Measurements from ENCODE around the gene TMEM63A. TPM values are rescaled to one million over a fixed set of nuclear protein-coding genes. Genes with fewer than 3 reads are reported as not detected.

TMEM63A gene
- total RNA-seq, 1 donor from 2014 or later: 41.3 TPM

- H3K9me3 ChIP-seq: no peaks in the 10 kb centered on the region
- peak overlapping the region; percentile 55 to 66 for H3K27ac ChIP-seq
- H3K36me3 ChIP-seq: peaks cover 53 to 81% of the 10 kb centered on the region in 2 donors
- H3K4me1 ChIP-seq: peaks cover 0 to 3% of the 10 kb centered on the region in 2 donors
- H3K4me3 ChIP-seq: no peak overlapping the region
- intact Hi-C loops (cut with DNase I): no loop called here
- no peak for TF ChIP-seq CTCF (IDR thresholded peaks at IDR 0.05)
- no peaks in the 10 kb centered on the region for H3K27me3 ChIP-seq
- DNase-seq (ENCODE audit: low spot score in 2 of 2): no peak
Measured at GRCh38 chr1:225863167-225863566, 19.0 kb downstream of the TMEM63A start.

GRCh38 chr1:225862581-225862950 is 19.6 kb downstream of the TMEM63A start:
- no peak overlapping the region for H3K4me3 ChIP-seq
- H3K27ac ChIP-seq: peak overlapping the region; percentile 55 to 66
- intact Hi-C loops (cut with DNase I): no loop called here
- H3K36me3 ChIP-seq: peaks cover 50 to 79% of the 10 kb centered on the region in 2 donors
- H3K9me3 ChIP-seq: no peaks in the 10 kb centered on the region
- DNase-seq (ENCODE audit: low spot score in 2 of 2): no peak
- H3K4me1 ChIP-seq: peaks cover 0 to 3% of the 10 kb centered on the region in 2 donors
- no peak for TF ChIP-seq CTCF (IDR thresholded peaks at IDR 0.05)
- H3K27me3 ChIP-seq: no peaks in the 10 kb centered on the region

- Histone ChIP-seq H3K36me3 (peaks cover 50 to 79% of the 10 kb centered on the region in 2 donors), H3K9me3 (no peaks in the 10 kb centered on the region), H3K4me1 (peaks cover 0 to 3% of the 10 kb centered on the region in 2 donors), H3K4me3 (no peak overlapping the region), H3K27me3 (no peaks in the 10 kb centered on the region), H3K27ac (peak overlapping the region; percentile 11 to 66)
- TF ChIP-seq CTCF (IDR thresholded peaks at IDR 0.05): no peak
- DNase-seq (ENCODE audit: low spot score in 2 of 2): no peak
- intact Hi-C loops (cut with DNase I): no loop called here
Measured at GRCh38 chr1:225861834-225862580, 20.2 kb downstream of the TMEM63A start.

GRCh38 chr1:225860876-225861441 is 21.2 kb downstream of the TMEM63A start:
- Histone ChIP-seq H3K4me1 (peaks cover 0 to 3% of the 10 kb centered on the region in 2 donors), H3K4me3 (no peak overlapping the region), H3K27me3 (no peaks in the 10 kb centered on the region), H3K27ac (no peak overlapping the region), H3K36me3 (peaks cover 58 to 80% of the 10 kb centered on the region in 2 donors), H3K9me3 (no peaks in the 10 kb centered on the region)
- DNase-seq (ENCODE audit: low spot score in 2 of 2): no peak
- intact Hi-C loops (cut with DNase I): no loop called here
- no peak for TF ChIP-seq CTCF (IDR thresholded peaks at IDR 0.05)

- no peak for DNase-seq (ENCODE audit: low spot score in 2 of 2)
- Histone ChIP-seq H3K4me1 (peaks cover 0 to 3% of the 10 kb centered on the region in 2 donors), H3K27me3 (no peaks in the 10 kb centered on the region), H3K36me3 (peaks cover 56 to 78% of the 10 kb centered on the region in 2 donors), H3K9me3 (no peaks in the 10 kb centered on the region), H3K27ac (no peak overlapping the region), H3K4me3 (no peak overlapping the region)
- TF ChIP-seq CTCF (IDR thresholded peaks at IDR 0.05): no peak
- intact Hi-C loops (cut with DNase I): no loop called here
Measured at GRCh38 chr1:225860107-225860506, 22.1 kb downstream of the TMEM63A start.
